Stimulated activated naive CD4-positive, alpha-beta T cell treated with Interleukin-2 at 50 U/mL for 16 hours (primary cell): ENCODE measurements around the gene SIRT6.
"Not testable (repeated sequence)": the region's sequence is repeated elsewhere in the genome, so short reads cannot be mapped to it uniquely, and the experiment has no call there.

Source experiments
- DNase-seq: peaks from one replicate; lab custom pipeline; 2025; lab: John Stamatoyannopoulos, UW

Gene SIRT6

GRCh38 chr19:4199699-4200293 lies 17.4 kb upstream of the SIRT6 start:
- no peak for DNase-seq

GRCh38 chr19:4198467-4199126 lies 16.2 kb upstream of the SIRT6 start:
- no peak for DNase-seq

GRCh38 chr19:4197625-4198466 lies 15.5 kb upstream of the SIRT6 start:
- no peak for DNase-seq

GRCh38 chr19:4197228-4197624 lies 14.9 kb upstream of the SIRT6 start:
- DNase-seq: no peak

- no peak for DNase-seq
These were observed 14.3 kb upstream of the SIRT6 start for GRCh38 chr19:4196587-4197148.

GRCh38 chr19:4196009-4196408 lies 13.6 kb upstream of the SIRT6 start:
- no peak for DNase-seq

- no peak for DNase-seq
These were observed 12.0 kb upstream of the SIRT6 start for GRCh38 chr19:4194353-4194752.

- not testable (repeated sequence) for DNase-seq
These were observed 10.2 kb upstream of the SIRT6 start for GRCh38 chr19:4192537-4192936.

- DNase-seq: no peak
These were observed 7.3 kb upstream of the SIRT6 start for GRCh38 chr19:4189641-4190040.

- DNase-seq: no peak
These were observed 5.2 kb upstream of the SIRT6 start for GRCh38 chr19:4187313-4188122.

- peak; percentile 71 for DNase-seq
These were observed 4.0 kb upstream of the SIRT6 start for GRCh38 chr19:4186087-4186993.

- no peak for DNase-seq
These were observed 3.2 kb upstream of the SIRT6 start for GRCh38 chr19:4185413-4186086.

- DNase-seq: no peak
These were observed 2.5 kb upstream of the SIRT6 start for GRCh38 chr19:4184718-4185352.

GRCh38 chr19:4183967-4184717 lies 1.8 kb upstream of the SIRT6 start:
- no peak for DNase-seq

GRCh38 chr19:4181053-4181508 lies 1.3 kb downstream of the SIRT6 start:
- DNase-seq: no peak

- no peak for DNase-seq
These were observed 3.4 kb downstream of the SIRT6 start for GRCh38 chr19:4178990-4179389.

- DNase-seq: no peak
These were observed 5.2 kb downstream of the SIRT6 start for GRCh38 chr19:4177146-4177545.

GRCh38 chr19:4175669-4175931 lies 6.8 kb downstream of the SIRT6 start:
- DNase-seq: no peak
